Measurements from ENCODE around the gene KIRREL3. TPM values are rescaled to one million over a fixed set of nuclear protein-coding genes. Genes with fewer than 3 reads are reported as not detected.
A peak's percentile ranks its signal among the peaks of the same experiment; 100 is the strongest.

The KIRREL3 gene
- total RNA-seq, 2 donors from 2014 or later: 0.44 to 2.1 TPM

DNA sequence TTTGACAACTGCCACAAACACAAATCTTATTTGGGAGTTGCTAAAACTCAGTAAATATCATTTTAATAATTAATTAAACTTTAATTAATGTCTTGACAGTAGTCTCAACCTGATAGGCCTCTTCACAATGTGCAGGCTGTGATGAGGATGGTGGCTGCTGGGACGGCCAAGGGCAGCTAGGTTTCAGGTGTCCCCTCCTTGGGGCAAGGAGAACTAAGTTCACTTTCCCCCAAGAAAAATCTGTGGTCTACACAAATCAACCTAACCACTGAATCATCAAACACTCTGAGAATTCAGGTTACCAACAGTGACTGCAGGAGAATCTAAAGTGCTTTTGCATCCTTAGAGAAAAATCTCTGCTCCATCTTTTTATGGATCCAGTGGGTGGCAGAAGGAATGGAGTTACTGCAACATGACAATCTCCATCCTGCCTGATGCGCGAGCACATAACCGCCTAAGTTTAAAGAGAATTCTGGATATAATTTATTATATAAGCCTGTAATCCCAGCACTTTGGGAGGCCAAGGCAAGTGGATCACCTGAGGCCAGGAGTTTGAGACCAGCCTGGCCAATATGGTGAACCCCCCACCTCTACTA is 289.7 kb downstream of the KIRREL3 start:
- no peak for ATAC-seq
- intact Hi-C loops (cut with DNase I): loop anchor here in 1 of 2 donors (10.0 kb wide), 1 partner anchor 634 kb away; no protein-coding TSS in a partner anchor
- no peak for DNase-seq

DNA sequence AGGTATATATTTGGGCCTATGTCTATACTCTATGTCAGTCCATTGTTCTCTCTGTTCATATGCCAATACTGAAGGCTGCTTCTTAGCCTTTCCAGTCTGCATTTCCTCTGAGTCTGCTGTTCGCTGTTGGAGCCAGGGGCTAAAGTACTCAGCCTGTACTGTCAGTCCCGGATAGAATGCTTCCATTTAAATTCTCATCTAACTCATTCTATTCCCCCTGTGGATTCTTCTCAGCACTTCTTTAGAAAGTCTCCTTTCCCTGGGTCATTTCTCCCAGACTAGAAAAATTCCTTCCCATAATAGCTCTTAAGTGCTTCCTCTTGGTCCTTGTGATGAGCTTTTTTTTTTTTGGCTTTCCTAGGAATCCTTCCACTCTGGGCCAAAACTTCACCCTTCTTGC is 293.1 kb downstream of the KIRREL3 start:
- intact Hi-C loops (cut with DNase I): no loop called here
- DNase-seq (no peak), ATAC-seq (no peak)

DNA sequence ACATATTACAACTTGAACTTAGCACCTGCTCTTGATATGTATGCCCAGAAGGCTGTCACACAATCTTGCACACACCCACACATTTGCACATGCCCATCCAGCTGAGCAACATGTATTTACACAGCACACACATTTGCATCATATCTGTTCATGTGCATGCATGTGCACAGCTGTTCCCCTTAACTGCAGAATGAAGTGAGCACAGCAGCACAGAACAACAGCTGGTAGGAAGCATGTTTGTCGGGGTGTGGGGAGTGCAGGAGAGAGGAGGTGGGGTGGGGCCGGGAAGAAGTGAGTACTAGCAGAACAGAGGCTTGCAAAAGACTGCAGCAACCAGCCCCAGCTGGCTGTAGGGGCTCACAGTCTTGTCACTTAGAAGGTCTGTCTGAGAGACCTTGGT is 296.5 kb downstream of the KIRREL3 start:
- ATAC-seq (no peak), DNase-seq (no peak)
- intact Hi-C loops (cut with DNase I): no loop called here

DNA sequence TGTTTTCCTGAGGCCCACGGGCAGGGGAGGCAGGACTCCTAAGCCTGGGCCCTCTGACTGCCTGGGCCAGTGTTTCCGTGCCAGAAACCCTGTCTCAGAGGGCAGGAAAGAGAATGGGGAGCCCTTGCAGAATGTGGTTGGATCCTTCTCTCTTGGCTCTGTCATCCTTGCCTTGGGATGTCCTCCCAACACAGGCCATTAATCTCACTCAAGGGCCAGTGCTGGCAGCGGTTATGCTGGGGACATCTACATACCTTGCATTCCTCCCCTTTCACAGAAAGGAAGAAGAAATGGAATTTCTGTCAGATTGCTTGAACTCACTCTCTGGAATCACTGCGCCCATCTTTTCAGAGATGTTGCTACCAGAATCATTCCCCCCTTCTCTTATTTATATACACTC is 296.9 kb downstream of the KIRREL3 start:
- ATAC-seq (no peak), DNase-seq (no peak)
- intact Hi-C loops (cut with DNase I): no loop called here

DNA sequence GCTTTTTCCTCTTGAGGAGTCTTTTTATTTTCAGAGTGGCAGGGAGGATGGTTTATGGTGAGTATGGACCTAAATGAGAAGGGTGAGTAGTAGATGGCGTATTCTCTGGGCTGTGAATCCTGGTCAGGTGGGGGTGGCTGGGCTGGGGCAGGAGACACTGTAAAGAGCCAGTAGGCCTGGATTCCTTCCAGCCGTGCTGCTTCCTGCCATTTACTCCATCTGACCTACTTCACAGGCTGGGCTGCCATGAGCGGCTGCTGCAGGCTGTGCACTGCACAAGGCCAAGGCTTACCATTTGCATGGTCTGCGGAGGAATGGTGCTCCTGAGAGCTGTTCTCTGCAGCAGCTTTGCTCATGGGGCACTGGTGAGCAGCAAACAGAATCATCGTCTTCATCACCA is 297.6 kb downstream of the KIRREL3 start:
- ATAC-seq (peak; percentile 38 to 65), DNase-seq (peak; percentile 34)
- intact Hi-C loops (cut with DNase I): no loop called here

DNA sequence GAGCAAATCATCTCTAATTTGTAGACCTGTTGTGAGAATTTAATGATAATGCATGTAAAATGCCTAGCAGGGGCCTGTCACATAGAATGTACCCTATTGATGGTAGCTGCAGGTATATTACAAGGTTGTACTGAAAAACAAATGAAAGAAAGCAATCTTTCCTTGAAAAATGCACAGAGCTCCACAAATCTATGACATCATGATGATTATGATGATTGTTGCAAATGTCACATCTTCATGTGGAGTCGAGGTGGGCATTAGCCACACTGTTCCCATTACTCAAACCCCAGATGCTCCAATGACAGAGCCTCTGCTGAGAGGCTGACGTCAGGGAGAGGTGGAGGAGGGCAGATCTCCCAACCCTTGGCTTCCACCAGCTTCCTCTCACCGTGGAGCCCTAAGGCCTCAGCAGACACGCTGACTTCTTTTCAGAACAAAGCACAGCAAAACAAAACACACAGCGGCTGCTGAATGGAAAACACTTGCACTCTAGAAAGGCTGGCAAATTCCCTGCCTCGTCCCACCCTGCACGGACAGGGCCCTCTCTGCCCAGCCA is 298.3 kb downstream of the KIRREL3 start:
- intact Hi-C loops (cut with DNase I): no loop called here
- ATAC-seq (no peak), DNase-seq (no peak)

DNA sequence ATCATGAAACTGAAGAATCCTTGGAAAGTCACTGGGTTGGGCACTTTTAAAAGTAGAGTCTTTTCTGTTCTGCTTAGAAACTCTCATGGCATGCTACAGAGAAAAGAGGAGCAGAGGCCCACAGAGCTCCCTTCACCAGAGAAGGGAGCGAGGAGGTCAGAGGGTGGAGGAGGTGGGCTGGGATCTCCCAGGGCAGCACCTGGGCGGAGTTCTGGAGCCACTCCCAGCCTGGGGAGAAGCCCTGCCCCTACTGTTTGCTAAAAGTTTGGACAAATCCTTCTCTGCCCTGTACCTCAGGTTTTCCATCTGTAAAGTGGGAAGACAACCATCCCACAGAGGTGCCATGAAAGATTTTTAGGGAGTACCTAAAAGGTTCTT is 299.1 kb downstream of the KIRREL3 start:
- intact Hi-C loops (cut with DNase I): no loop called here
- ATAC-seq (no peak), DNase-seq (no peak)

DNA sequence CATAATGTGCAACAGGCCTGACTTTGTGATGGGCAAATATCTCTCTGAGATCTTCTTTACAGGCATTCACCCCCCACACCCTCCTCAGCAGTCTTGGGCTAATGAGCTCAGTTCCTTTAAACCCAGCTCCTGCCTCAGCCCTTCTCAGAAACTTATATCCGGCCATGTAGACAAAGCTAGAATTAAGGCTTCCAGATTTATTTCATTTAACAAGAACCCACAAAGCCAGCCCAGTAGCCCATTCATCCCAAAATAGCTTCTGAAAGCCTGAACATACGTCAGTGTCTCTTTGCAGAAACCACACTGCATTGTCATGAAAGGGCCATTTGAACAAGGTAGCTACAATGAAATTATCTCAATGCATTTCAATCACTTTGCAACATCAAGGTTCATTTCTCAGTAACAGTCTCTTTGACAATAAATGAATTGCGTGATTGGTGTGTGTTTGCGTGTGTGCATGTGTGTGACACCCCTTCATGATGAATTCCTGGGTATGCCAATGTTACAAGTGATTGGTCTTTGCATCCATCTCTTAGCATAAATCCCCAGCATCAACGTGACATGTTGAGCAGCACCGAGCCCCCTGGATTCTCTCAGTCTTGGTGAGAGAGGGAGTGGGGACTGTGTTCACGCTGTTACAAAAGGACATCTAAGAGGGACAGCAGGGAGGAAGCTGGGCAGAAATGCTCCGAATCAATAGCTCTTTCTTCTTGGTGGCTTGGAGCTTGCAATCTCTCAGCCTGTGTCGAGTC is 299.6 kb downstream of the KIRREL3 start:
- intact Hi-C loops (cut with DNase I): no loop called here
- ATAC-seq: no peak
- no peak for DNase-seq

DNA sequence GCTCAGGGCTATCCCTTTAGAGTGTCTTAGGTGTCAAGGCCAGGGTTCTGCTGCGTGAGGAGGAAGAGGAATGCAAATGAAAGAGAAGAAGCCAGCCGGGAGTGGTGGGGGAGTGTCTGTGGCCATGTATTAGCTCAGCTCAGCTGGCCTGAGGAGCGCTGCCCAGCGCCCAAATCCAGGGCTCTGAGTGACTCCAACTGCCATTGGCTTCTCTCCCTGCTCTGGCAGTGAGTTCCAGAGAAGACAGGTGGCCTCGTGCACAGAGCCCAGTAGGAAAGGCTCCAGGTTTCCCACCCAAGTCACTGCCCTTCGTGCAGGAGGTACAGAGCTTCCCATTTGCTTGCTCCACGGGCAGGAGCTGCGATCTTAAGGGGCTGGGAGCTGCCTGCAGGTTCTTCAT is 302.0 kb downstream of the KIRREL3 start:
- intact Hi-C loops (cut with DNase I): no loop called here
- no peak for ATAC-seq
- DNase-seq: no peak

DNA sequence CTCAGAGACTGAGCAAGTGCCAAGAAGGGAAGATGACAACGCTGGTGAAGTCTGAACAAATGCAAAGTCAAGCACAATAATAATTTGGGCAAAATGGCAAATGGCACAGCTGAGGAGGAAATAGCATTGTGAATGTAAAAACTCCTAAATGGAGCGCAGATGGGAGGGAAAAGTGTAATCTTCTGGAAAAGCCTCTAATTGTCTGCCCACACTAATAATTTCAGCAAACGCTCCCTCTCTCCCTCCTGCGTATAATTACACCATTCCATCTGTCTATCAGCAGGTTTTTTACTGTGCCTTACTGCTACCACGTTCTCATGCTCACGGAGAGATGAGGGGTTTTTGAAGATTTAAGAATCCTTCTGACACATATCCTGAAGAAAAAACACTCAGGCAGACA is 302.6 kb downstream of the KIRREL3 start:
- intact Hi-C loops (cut with DNase I): no loop called here
- no peak for ATAC-seq
- DNase-seq: no peak

DNA sequence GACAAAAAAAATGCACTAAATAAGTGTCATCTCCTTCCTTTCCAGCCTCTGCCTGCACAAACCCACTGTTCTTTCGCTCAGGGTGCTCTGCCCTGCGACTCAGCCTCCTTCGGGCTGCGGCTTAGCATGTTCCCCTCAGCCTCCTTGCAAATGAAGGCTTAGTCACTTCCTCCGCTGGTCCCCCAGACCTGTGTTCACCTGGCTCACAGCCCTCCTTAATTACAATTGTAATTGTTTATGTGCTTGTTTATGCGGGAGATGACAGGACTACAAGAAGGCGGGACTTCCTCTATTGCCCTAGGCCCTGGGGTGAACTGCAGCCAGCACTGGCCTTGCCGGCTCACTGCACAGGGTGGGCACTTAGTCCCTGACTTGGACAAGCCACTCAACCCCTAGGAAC is 303.6 kb downstream of the KIRREL3 start:
- intact Hi-C loops (cut with DNase I): no loop called here
- no peak for ATAC-seq

DNA sequence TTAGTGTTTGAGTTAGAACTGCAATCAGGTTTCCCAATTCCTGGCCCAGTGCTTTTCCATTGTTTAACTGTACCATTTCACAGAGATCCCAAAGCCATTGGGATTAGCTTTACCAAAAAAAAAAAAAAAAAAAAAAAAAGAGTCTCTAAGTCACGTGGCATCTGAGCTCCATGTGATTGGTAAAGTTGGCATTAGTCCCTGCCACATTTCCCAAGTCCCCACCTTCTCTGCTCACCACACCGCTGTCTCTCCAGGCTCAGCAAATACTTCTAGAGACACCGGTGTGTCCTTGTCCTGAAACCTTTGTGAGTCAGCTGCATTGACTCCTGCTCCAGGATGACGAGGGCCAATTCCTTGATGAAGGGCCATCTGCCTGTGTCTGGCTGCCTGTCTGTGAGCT is 305.3 kb downstream of the KIRREL3 start:
- intact Hi-C loops (cut with DNase I): no loop called here
- DNase-seq: no peak
- ATAC-seq: no peak

More for the DNA sequence above, 303.6 kb downstream of the KIRREL3 start:
- DNase-seq: no peak

DNA sequence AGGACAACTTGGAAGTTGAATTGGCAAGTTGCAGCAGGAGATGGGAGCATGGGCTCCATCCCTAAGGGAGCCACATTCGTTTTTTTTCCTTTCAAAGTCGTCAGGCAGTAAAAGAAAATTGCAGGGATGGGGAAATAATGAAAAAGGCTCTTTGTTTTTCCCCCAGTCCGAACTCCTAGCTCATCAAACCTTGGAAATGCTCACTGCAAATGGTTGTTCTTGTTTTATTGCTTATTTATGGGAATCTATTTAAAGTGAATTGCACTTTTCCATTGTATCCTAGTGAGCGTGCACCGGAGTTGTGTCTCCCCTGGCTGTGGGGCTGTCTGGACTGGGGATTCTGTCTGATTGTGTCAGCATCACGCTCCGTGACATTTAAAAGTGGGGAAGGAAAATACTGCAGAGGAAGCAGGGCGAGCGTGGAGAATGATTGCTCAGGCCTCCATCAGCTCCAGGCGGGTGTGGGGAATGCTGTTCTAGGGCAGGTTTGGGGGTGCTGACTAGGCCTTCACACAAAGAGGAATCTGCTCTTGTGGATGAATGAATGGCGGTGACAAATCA is 306.4 kb downstream of the KIRREL3 start:
- intact Hi-C loops (cut with DNase I): no loop called here
- DNase-seq: no peak
- ATAC-seq: no peak

DNA sequence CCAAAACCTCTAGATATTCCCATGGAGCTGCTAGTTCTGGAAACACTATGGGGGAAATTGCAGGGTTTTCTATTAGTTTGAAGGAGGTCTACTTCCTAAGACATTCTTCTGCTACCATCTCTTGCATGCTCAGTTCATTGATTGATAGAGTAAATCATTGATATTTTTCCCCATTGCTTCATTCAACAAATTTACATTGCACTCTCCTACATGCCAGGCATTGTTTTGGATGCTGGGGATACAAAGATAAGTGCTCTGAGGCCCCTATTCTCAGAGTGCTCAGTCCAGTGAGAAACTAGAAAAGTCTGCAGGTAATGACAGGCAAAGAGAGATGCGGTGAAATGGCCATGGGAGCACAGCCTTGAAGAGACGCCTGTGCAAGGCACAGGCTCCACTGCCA is 313.1 kb downstream of the KIRREL3 start:
- DNase-seq: no peak
- intact Hi-C loops (cut with DNase I): no loop called here
- no peak for ATAC-seq

DNA sequence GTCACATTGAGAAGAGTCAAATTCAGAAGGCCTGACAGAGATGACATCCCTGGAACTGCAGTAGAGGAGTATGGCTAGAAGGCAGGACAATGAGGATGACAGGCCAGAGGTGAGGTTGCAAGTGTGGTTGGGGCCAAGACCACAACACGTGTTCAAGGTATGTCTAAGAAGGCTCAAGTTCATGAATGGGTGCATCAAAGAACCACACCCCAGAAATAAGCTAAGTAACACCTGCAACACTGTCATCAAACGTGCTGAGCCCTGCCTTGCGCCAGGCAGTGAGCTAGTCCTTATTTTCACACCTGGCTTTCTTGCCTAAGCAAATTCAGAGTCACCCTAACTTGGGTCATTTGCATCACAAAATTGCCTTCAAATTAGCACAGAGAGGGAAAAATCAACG is 313.6 kb downstream of the KIRREL3 start:
- no peak for ATAC-seq
- no peak for DNase-seq
- intact Hi-C loops (cut with DNase I): no loop called here

DNA sequence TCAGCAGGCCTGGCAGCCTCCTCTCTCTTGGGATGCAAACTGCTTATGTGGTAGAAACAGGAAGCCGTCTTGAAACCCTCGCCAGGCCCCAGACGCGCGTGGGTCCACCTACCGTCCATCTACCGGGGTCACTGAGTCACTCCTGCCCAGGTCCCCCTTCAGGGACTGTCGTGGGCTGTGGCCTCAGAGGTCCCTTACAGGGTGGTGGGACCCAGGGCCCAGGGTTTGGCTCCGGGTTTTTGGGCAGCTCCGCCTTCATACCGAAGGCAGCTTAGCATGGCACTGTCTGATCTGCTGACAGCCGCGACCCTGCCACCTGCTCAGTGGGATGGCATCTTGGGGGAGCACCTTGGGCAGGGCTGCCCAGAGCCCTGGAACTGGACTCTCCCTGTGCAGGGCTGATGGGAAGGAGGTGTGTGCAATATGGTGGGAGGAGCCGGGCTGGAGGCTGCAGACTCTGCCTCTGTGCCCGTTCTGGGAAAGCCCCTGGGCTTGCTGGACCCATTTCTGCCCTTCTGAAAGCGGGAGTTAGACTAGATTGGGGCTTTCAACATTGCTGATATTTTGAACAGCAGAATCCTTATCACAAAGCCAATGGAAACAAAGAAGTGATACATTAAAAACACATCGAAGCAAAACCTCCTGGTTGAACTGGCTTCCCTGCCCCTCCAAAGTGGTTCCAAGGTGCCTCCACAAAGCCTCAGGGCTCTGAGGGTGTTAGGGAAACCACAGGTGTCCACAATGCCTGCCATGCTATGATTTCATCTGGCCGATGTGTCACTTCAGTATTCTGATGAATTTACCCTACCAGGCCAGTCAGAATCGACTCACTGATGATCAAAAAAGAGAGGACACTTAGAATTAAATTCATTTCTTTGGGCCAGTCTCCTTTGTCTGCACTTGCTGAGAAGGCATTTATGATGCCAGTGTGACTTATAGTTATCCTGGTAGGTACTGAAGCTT is 316.5 kb downstream of the KIRREL3 start:
- intact Hi-C loops (cut with DNase I): no loop called here
- DNase-seq (no peak), ATAC-seq (no peak)

DNA sequence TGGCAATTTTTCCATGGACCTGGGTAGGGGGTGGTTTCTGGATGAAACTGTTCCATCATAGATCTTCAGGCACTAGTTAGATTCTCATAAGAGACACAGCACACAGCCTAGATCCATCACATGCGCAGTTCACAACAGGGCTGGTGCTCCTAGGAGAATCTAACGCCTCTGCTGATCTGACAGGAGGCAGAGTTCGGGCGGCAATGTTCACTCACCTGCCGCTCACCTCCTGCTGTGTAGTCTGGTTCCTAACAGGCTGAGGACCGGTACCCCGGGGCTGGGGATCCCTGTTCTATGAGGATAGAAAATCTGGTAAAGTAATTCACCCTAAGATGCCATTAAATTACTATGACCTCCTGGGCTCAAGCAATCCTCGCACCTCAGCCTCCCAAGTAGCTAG is 318.0 kb downstream of the KIRREL3 start:
- ATAC-seq (no peak), DNase-seq (no peak)
- intact Hi-C loops (cut with DNase I): no loop called here

DNA sequence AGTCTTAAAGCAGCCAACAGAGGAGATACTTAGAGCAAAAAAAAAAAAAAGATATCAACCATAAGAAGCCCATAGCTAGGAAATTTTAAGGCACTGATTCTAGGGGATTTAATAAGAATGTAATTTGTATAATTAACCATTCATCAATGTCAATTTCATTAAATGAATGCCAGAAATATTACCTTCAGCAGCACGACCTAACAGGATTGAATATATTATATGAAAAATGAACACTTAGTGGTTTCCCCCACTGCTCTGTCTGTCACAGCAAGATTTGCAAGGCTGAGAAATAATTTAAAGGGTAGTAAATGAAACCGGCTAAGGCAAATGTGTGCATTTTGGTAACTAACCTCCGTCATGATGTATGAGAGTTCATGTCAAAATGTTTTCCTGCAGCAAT is 319.9 kb downstream of the KIRREL3 start:
- ATAC-seq (no peak), DNase-seq (no peak)
- intact Hi-C loops (cut with DNase I): no loop called here

DNA sequence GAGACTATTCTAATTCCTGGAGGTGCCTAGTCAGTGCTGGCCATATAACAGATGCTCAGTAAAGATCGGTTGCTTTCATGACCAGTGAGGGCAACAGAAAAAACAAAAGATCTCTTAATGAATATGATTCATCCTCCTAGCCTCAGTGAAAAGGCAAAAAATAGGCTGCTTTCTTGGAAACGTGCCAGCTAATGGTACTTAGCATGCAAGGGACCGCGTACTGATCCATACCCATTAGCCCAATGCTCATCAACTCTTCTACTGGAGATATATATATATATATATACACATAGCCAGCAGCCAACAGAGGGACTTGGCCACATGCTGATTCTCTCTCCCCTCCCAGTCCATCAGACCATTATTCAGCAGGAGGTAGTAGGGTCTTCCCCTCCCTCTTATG is 320.4 kb downstream of the KIRREL3 start:
- no peak for ATAC-seq
- intact Hi-C loops (cut with DNase I): no loop called here
- DNase-seq: no peak

DNA sequence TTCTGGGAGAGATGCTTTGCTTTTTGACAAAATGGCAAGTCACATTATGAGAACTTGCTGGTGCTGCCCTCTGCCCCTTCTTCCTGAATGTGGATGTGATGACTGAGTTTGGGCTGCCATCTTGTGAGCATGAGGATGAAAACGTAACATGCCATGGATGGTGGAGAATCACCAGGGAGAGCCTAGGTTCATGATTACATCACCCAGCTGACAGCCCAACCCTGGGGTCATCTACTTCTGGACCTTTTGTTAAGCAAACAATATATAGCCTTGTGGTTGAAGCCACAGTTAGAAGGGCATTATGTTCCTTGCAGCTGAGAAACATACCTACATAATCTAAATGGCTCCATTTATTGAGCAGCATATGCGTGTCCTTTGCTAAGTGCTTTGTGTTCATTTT is 321.5 kb downstream of the KIRREL3 start:
- DNase-seq (no peak), ATAC-seq (no peak)
- intact Hi-C loops (cut with DNase I): no loop called here

Measured in left cardiac atrium (tissue), 4 donors.